Esophagus (tissue), 2 donors: ENCODE results near the gene S100A1. TPM values are rescaled to one million over a fixed set of nuclear protein-coding genes. Genes with fewer than 3 reads are reported as not detected.

Experiments
- H3K27ac ChIP-seq, 2 donors: one replicate each; pipeline ENCODE4 v1.5.1; 2013; ENCODE audit warnings: low read depth in 2 of 2, mild to moderate bottlenecking in 2 of 2, inconsistent platforms in 1 of 2, low read length in 1 of 2, moderate library complexity in 1 of 2
- H3K27me3 ChIP-seq, 2 donors: one replicate each; pipeline ENCODE4 v1.6.1; 2013; ENCODE audit warnings: low read length in 2 of 2, control low read depth in 1 of 2, mild to moderate bottlenecking in 1 of 2; ENCODE audit not compliant: insufficient read depth in 2 of 2, control insufficient read depth in 1 of 2
- H3K36me3 ChIP-seq, 2 donors: one replicate each; pipeline ENCODE4 v1.6.1; 2013; ENCODE audit warnings: low read length in 1 of 2; ENCODE audit not compliant: control insufficient read depth in 2 of 2, insufficient read depth in 2 of 2
- H3K4me1 ChIP-seq, 2 donors: one replicate each; pipeline ENCODE4 v1.6.1; 2013; ENCODE audit warnings: low read length in 1 of 2; ENCODE audit not compliant: control insufficient read depth in 2 of 2, insufficient read depth in 2 of 2
- H3K4me3 ChIP-seq, 2 donors: one replicate each; pipeline ENCODE4 v1.5.1; 2013; ENCODE audit warnings: low read length in 2 of 2, mild to moderate bottlenecking in 2 of 2, low read depth in 1 of 2, moderate library complexity in 1 of 2
- H3K9me3 ChIP-seq, 2 donors: one replicate each; pipeline ENCODE4 v1.6.1; 2013; ENCODE audit warnings: mild to moderate bottlenecking in 2 of 2, low read depth in 1 of 2, low read length in 1 of 2, moderate library complexity in 1 of 2; ENCODE audit not compliant: control insufficient read depth in 2 of 2, insufficient read depth in 1 of 2
- WGBS, 2 donors: extraction: QIAGEN DNeasy Blood & Tissue Kit; methylation state at CpG; one replicate each; pipeline ENCODE4 v1.1.7; 2013; 5-methylcytosine and 5-hydroxymethylcytosine counted together
- polyA plus RNA-seq, 2 donors: library from polyadenylated mRNA; stranded (reverse); fragments of 200-250 nt; gene quantifications; one replicate each; pipeline ENCODE4 v1.2.3, GENCODE V29; 2013
- donor health status: healthy with polysubstance abuse.
- donor health status: Bipolar disorder and iron deficiency.

S100A1 gene
- polyA plus RNA-seq, 2 donors: 0.93 to 2.3 TPM

- Histone ChIP-seq H3K9me3 (no peaks in the 10 kb centered on the region), H3K36me3 (peaks cover 9% of the 10 kb centered on the region in 2 donors), H3K4me3 (no peak overlapping the region), H3K4me1 (peaks cover 6% of the 10 kb centered on the region in 2 donors), H3K27me3 (no peaks in the 10 kb centered on the region), H3K27ac (peak overlapping the region in 1 of 2 donors; percentile 20)
- WGBS, 2 donors: 55 to 56% methylated on average over 2 of the region's 2 CpGs
Observed at GRCh38 chr1:153647346-153647714, 19.1 kb downstream of the S100A1 start.

- Histone ChIP-seq H3K4me3 (no peak overlapping the region), H3K4me1 (peaks cover 6% of the 10 kb centered on the region in 2 donors), H3K36me3 (peaks cover 5 to 7% of the 10 kb centered on the region in 2 donors), H3K27ac (no peak overlapping the region), H3K27me3 (no peaks in the 10 kb centered on the region), H3K9me3 (no peaks in the 10 kb centered on the region)
- 81 to 82% methylated on average over 10 of the region's 10 CpGs for WGBS, 2 donors
Observed at GRCh38 chr1:153648000-153648643, 19.9 kb downstream of the S100A1 start.

GRCh38 chr1:153649137-153649862 is 21.1 kb downstream of the S100A1 start:
- peaks cover 5% of the 10 kb centered on the region in 2 donors for H3K36me3 ChIP-seq
- no peaks in the 10 kb centered on the region for H3K27me3 ChIP-seq
- whole genome bisulfite sequencing, 2 donors: 39 to 55% methylated on average over 3 of the region's 3 CpGs
- H3K27ac ChIP-seq: peak overlapping the region in 1 of 2 donors; percentile 26
- no peak overlapping the region for H3K4me3 ChIP-seq
- peaks cover 6% of the 10 kb centered on the region in 2 donors for H3K4me1 ChIP-seq
- H3K9me3 ChIP-seq: no peaks in the 10 kb centered on the region

GRCh38 chr1:153649863-153650235 is 21.6 kb downstream of the S100A1 start:
- no peaks in the 10 kb centered on the region for H3K27me3 ChIP-seq
- no peak overlapping the region for H3K4me3 ChIP-seq
- no peaks in the 10 kb centered on the region for H3K9me3 ChIP-seq
- no peak overlapping the region for H3K27ac ChIP-seq
- peaks cover 4 to 5% of the 10 kb centered on the region in 2 donors for H3K36me3 ChIP-seq
- WGBS, 2 donors: 73 to 76% methylated on average over 2 of the region's 2 CpGs
- peaks cover 6% of the 10 kb centered on the region in 2 donors for H3K4me1 ChIP-seq

- Histone ChIP-seq H3K36me3 (no peaks in the 10 kb centered on the region), H3K9me3 (no peaks in the 10 kb centered on the region), H3K4me1 (peaks cover 6% of the 10 kb centered on the region in 2 donors), H3K27ac (no peak overlapping the region), H3K4me3 (no peak overlapping the region), H3K27me3 (no peaks in the 10 kb centered on the region)
- 67 to 71% methylated on average over 1 of the region's 1 CpG for WGBS, 2 donors
Observed at GRCh38 chr1:153651771-153652170, 23.5 kb downstream of the S100A1 start.

- WGBS, 2 donors: 40 to 54% methylated on average over 3 of the region's 3 CpGs
- Histone ChIP-seq H3K9me3 (no peaks in the 10 kb centered on the region), H3K27ac (peak overlapping the region; percentile 34 to 48), H3K4me3 (no peak overlapping the region), H3K4me1 (peaks cover 2 to 5% of the 10 kb centered on the region in 2 donors), H3K36me3 (no peaks in the 10 kb centered on the region), H3K27me3 (no peaks in the 10 kb centered on the region)
Observed at GRCh38 chr1:153652805-153653500, 24.7 kb downstream of the S100A1 start.

GRCh38 chr1:153655333-153655732 is 27.1 kb downstream of the S100A1 start:
- Histone ChIP-seq H3K4me1 (peaks cover 0 to 2% of the 10 kb centered on the region in 2 donors), H3K36me3 (no peaks in the 10 kb centered on the region), H3K9me3 (no peaks in the 10 kb centered on the region), H3K27me3 (no peaks in the 10 kb centered on the region), H3K4me3 (no peak overlapping the region), H3K27ac (no peak overlapping the region)
- 73 to 88% methylated on average over 3 of the region's 3 CpGs for WGBS, 2 donors

GRCh38 chr1:153658400-153659174 is 30.4 kb downstream of the S100A1 start, which contains the start of gene SNAPIN:
TSS of gene SNAPIN (plus strand) at chr1:153658703. CDS start at chr1:153658744, 41 bp downstream.
- 2 to 3% methylated on average over 53 of the region's 53 CpGs for WGBS, 2 donors
- H3K4me3 ChIP-seq: peak within 1 kb of the TSS; percentile 76 to 92
- peaks cover 0 to 2% of the 10 kb centered on the region in 2 donors for H3K4me1 ChIP-seq
- H3K27ac ChIP-seq: peak within 1 kb of the TSS; percentile 93 to 95
- H3K36me3 ChIP-seq: peaks cover 7 to 8% of the 10 kb centered on the region in 2 donors
- no peaks in the 10 kb centered on the region for H3K9me3 ChIP-seq
- no peaks in the 10 kb centered on the region for H3K27me3 ChIP-seq

- peaks cover 0 to 2% of the 10 kb centered on the region in 2 donors for H3K4me1 ChIP-seq
- 28 to 30% methylated on average over 8 of the region's 8 CpGs for WGBS, 2 donors
- H3K36me3 ChIP-seq: peaks cover 8 to 10% of the 10 kb centered on the region in 2 donors
- no peaks in the 10 kb centered on the region for H3K9me3 ChIP-seq
- no peaks in the 10 kb centered on the region for H3K27me3 ChIP-seq
- peak overlapping the region; percentile 76 to 92 for H3K4me3 ChIP-seq
- peak overlapping the region; percentile 93 to 95 for H3K27ac ChIP-seq
Observed at GRCh38 chr1:153659175-153659534, 30.9 kb downstream of the S100A1 start.
